K562 (cell line): ENCODE data around the gene CDCP2. TPM values are rescaled to one million over a fixed set of nuclear protein-coding genes. Genes with fewer than 3 reads are reported as not detected.

Source experiments
- BCOR ChIP-seq: fragments of 450-650 bp; IDR thresholded peaks from 2 replicates; pipeline ENCODE4 v1.6.1; 2016
- COPS2 ChIP-seq: fragments of 450-650 bp; conservative IDR thresholded peaks from 2 replicates; pipeline ENCODE4 v1.6.1; 2016; ENCODE audit warnings: mild to moderate bottlenecking, moderate library complexity
- CREBBP ChIP-seq: IDR thresholded peaks from one replicate; pipeline ENCODE4 v1.6.1; 2012; ENCODE audit warnings: low read depth, mild to moderate bottlenecking, control low read depth, inconsistent platforms, low read length
- KDM1A ChIP-seq, 2 experiments: fragments of 450-650 bp; IDR thresholded peaks; 2 replicates each; pipeline ENCODE4 v1.6.1; 2016; ENCODE audit warnings: mild to moderate bottlenecking in 2 of 2
- PHF20 ChIP-seq: fragments of 450-650 bp; IDR thresholded peaks from 2 replicates; pipeline ENCODE4 v1.6.1; 2018; ENCODE audit not compliant: partially characterized antibody
- RBM25 ChIP-seq: fragments of 200-400 bp; formaldehyde crosslinking; IDR thresholded peaks from 2 replicates; pipeline ENCODE4 v1.6.1; 2018; ENCODE audit warnings: low read length, low read depth, moderate library complexity; ENCODE audit not compliant: severe bottlenecking
- ZNF121 ChIP-seq: sonication (generic); formaldehyde crosslinking; conservative IDR thresholded peaks from 2 replicates; pipeline ENCODE4 v1.8.0; 2022; ENCODE audit warnings: missing genetic modification reagents
- ZNF143 ChIP-seq: sonication (generic); formaldehyde crosslinking; IDR thresholded peaks from 2 replicates; pipeline ENCODE4 v1.9.0; 2022; ENCODE audit warnings: mild to moderate bottlenecking, missing genetic modification reagents
- polyA plus RNA-seq, 8 experiments: library from polyadenylated mRNA; depleted of rRNA in 4 of 8; stranded (reverse) in 5 of 8; unstranded in 3 of 8; fragments of >200 nt; fragmentation: Nextera tagmentation in 2 of 8; fragmentation: Illumina TruSeq in 1 of 8; extraction: Ambion mirVana in 2 of 8; extraction: Trizol in 1 of 8; gene quantifications; 2 replicates each; pipeline versions ENCODE4 v1.2.1 to v1.2.3, GENCODE V29; 2011 to 2014; ENCODE audit warnings: inconsistent platforms in 1 of 8, missing spikeins in 1 of 8
- total RNA-seq, 7 experiments: library from RNA; depleted of rRNA in 6 of 7; stranded (reverse); fragments of >200 nt in 6 of 7; fragmentation: Illumina TruSeq in 2 of 7; extraction: Trizol in 2 of 7; gene quantifications; 2 replicates each; pipeline versions ENCODE4 v1.2.1 to v1.2.3, GENCODE V29; 2011 to 2021; ENCODE audit warnings: low replicate concordance in 1 of 7
- TF ChIP-seq, protein P1 (sequence below): fragments of 450-650 bp; IDR thresholded peaks from 2 replicates; pipeline ENCODE4 v1.6.1; 2018; ENCODE audit not compliant: partially characterized antibody
- TF ChIP-seq, protein P2 (sequence below): sonication (generic); formaldehyde crosslinking; IDR thresholded peaks from 2 replicates; pipeline ENCODE4 v1.8.0; 2022; ENCODE audit warnings: mild to moderate bottlenecking, missing genetic modification reagents
- TF ChIP-seq, protein P3 (sequence below): sonication (generic); formaldehyde crosslinking; IDR thresholded peaks from 2 replicates; pipeline ENCODE4 v1.8.0; 2022; ENCODE audit warnings: mild to moderate bottlenecking, missing genetic modification reagents
- TF ChIP-seq, protein P4 (sequence below): sonication (generic); formaldehyde crosslinking; IDR thresholded peaks from 2 replicates; pipeline ENCODE4 v1.8.1; 2023; ENCODE audit warnings: mild to moderate bottlenecking, missing genetic modification reagents
- TF ChIP-seq, protein P5 (sequence below): sonication (generic); formaldehyde crosslinking; IDR thresholded peaks from 2 replicates; pipeline ENCODE4 v1.8.1; 2023; ENCODE audit warnings: missing genetic modification reagents, mild to moderate bottlenecking, borderline replicate concordance
- TF ChIP-seq, protein P6 (sequence below): fragments of 450-650 bp; IDR thresholded peaks from 2 replicates; pipeline ENCODE4 v1.6.1; 2018; ENCODE audit warnings: mild to moderate bottlenecking, low read depth; ENCODE audit not compliant: partially characterized antibody
- TF ChIP-seq, protein P7 (sequence below): fragments of 250-450 bp; sonication (Bioruptor Pico); IDR thresholded peaks from 2 replicates; pipeline ENCODE4 v1.6.1; 2021; ENCODE audit warnings: mild to moderate bottlenecking

CDCP2 gene
- total and polyA plus RNA-seq, 9 of the 15 experiments (the other 6 are each of a cell fraction or from before 2014, with no cell fraction given): not detected

DNA sequence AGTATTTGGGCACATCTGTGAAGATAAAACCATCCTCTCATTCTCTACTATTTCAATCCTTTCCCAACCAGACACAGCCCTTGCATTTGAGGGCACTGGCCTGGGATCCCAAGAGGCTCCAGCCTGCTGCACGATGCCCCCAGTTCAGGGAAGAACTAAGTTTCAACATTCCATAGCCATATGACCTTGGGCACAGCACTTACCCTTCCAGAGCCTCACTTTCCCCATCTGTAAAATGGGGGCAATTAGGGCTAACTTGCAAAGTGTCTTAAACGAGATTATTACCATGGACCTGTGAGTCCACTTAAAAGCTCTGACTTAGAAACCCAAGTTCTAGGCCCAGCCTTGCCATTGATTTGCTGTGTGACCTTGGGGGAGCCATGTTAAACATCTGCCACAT lies 22.9 kb downstream of the CDCP2 start (continued):
- TF ChIP-seq, protein P1, sequence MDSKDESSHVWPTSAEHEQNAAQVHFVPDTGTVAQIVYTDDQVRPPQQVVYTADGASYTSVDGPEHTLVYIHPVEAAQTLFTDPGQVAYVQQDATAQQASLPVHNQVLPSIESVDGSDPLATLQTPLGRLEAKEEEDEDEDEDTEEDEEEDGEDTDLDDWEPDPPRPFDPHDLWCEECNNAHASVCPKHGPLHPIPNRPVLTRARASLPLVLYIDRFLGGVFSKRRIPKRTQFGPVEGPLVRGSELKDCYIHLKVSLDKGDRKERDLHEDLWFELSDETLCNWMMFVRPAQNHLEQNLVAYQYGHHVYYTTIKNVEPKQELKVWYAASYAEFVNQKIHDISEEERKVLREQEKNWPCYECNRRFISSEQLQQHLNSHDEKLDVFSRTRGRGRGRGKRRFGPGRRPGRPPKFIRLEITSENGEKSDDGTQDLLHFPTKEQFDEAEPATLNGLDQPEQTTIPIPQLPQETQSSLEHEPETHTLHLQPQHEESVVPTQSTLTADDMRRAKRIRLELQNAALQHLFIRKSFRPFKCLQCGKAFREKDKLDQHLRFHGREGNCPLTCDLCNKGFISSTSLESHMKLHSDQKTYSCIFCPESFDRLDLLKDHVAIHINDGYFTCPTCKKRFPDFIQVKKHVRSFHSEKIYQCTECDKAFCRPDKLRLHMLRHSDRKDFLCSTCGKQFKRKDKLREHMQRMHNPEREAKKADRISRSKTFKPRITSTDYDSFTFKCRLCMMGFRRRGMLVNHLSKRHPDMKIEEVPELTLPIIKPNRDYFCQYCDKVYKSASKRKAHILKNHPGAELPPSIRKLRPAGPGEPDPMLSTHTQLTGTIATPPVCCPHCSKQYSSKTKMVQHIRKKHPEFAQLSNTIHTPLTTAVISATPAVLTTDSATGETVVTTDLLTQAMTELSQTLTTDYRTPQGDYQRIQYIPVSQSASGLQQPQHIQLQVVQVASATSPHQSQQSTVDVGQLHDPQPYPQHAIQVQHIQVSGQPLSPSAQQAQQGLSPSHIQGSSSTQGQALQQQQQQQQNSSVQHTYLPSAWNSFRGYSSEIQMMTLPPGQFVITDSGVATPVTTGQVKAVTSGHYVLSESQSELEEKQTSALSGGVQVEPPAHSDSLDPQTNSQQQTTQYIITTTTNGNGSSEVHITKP: no peak
- TF ChIP-seq, protein P2, sequence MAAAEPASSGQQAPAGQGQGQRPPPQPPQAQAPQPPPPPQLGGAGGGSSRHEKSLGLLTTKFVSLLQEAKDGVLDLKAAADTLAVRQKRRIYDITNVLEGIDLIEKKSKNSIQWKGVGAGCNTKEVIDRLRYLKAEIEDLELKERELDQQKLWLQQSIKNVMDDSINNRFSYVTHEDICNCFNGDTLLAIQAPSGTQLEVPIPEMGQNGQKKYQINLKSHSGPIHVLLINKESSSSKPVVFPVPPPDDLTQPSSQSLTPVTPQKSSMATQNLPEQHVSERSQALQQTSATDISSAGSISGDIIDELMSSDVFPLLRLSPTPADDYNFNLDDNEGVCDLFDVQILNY (CRISPR knock-in tag): no peak
- TF ChIP-seq, protein P3, sequence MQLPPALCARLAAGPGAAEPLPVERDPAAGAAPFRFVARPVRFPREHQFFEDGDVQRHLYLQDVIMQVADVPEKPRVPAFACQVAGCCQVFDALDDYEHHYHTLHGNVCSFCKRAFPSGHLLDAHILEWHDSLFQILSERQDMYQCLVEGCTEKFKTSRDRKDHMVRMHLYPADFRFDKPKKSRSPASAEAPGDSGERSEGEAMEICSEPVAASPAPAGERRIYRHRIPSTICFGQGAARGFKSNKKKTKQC (CRISPR knock-in tag): no peak
- TF ChIP-seq RBM25: peak; percentile 88
- TF ChIP-seq, protein P4, sequence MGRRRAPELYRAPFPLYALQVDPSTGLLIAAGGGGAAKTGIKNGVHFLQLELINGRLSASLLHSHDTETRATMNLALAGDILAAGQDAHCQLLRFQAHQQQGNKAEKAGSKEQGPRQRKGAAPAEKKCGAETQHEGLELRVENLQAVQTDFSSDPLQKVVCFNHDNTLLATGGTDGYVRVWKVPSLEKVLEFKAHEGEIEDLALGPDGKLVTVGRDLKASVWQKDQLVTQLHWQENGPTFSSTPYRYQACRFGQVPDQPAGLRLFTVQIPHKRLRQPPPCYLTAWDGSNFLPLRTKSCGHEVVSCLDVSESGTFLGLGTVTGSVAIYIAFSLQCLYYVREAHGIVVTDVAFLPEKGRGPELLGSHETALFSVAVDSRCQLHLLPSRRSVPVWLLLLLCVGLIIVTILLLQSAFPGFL (CRISPR knock-in tag): no peak
- TF ChIP-seq CREBBP: no peak
- TF ChIP-seq, protein P5, sequence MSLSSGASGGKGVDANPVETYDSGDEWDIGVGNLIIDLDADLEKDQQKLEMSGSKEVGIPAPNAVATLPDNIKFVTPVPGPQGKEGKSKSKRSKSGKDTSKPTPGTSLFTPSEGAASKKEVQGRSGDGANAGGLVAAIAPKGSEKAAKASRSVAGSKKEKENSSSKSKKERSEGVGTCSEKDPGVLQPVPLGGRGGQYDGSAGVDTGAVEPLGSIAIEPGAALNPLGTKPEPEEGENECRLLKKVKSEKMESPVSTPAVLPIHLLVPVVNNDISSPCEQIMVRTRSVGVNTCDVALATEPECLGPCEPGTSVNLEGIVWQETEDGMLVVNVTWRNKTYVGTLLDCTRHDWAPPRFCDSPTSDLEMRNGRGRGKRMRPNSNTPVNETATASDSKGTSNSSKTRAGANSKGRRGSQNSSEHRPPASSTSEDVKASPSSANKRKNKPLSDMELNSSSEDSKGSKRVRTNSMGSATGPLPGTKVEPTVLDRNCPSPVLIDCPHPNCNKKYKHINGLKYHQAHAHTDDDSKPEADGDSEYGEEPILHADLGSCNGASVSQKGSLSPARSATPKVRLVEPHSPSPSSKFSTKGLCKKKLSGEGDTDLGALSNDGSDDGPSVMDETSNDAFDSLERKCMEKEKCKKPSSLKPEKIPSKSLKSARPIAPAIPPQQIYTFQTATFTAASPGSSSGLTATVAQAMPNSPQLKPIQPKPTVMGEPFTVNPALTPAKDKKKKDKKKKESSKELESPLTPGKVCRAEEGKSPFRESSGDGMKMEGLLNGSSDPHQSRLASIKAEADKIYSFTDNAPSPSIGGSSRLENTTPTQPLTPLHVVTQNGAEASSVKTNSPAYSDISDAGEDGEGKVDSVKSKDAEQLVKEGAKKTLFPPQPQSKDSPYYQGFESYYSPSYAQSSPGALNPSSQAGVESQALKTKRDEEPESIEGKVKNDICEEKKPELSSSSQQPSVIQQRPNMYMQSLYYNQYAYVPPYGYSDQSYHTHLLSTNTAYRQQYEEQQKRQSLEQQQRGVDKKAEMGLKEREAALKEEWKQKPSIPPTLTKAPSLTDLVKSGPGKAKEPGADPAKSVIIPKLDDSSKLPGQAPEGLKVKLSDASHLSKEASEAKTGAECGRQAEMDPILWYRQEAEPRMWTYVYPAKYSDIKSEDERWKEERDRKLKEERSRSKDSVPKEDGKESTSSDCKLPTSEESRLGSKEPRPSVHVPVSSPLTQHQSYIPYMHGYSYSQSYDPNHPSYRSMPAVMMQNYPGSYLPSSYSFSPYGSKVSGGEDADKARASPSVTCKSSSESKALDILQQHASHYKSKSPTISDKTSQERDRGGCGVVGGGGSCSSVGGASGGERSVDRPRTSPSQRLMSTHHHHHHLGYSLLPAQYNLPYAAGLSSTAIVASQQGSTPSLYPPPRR (CRISPR knock-in tag): no peak
- TF ChIP-seq, protein P6, sequence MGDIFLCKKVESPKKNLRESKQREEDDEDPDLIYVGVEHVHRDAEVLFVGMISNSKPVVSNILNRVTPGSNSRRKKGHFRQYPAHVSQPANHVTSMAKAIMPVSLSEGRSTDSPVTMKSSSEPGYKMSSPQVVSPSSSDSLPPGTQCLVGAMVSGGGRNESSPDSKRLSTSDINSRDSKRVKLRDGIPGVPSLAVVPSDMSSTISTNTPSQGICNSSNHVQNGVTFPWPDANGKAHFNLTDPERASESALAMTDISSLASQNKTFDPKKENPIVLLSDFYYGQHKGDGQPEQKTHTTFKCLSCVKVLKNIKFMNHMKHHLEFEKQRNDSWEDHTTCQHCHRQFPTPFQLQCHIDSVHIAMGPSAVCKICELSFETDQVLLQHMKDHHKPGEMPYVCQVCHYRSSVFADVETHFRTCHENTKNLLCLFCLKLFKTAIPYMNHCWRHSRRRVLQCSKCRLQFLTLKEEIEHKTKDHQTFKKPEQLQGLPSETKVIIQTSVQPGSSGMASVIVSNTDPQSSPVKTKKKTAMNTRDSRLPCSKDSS: no peak
- no peak for TF ChIP-seq COPS2
- TF ChIP-seq, protein P7, sequence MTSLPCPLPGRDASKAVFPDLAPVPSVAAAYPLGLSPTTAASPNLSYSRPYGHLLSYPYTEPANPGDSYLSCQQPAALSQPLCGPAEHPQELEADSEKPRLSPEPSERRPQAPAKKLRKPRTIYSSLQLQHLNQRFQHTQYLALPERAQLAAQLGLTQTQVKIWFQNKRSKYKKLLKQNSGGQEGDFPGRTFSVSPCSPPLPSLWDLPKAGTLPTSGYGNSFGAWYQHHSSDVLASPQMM: no peak
- no peak for TF ChIP-seq PHF20
- peak; percentile 94 for TF ChIP-seq BCOR
- peak; percentile 73 to 83 for TF ChIP-seq KDM1A (IDR thresholded peaks at IDR 0.05)
- TF ChIP-seq ZNF143 (CRISPR knock-in tag): no peak
- TF ChIP-seq ZNF121: no peak
